HepG2 (cell line): ENCODE results near the gene SPRED3. TPM values are rescaled to one million over a fixed set of nuclear protein-coding genes. Genes with fewer than 3 reads are reported as not detected.
A peak's percentile ranks its signal among the peaks of the same experiment; 100 is the strongest.

ENCODE experiments used
- ARHGAP35 ChIP-seq: sonication (generic); formaldehyde crosslinking; IDR thresholded peaks from 2 replicates; pipeline ENCODE4 v1.9.0; 2022; ENCODE audit warnings: mild to moderate bottlenecking, inconsistent platforms, moderate library complexity, missing genetic modification reagents, borderline replicate concordance
- CHD4 ChIP-seq: fragments of 200-600 bp; sonication (generic); IDR thresholded peaks from 2 replicates; pipeline ENCODE4 v1.7.0; 2017; ENCODE audit warnings: mild to moderate bottlenecking, low read length, borderline replicate concordance
- KDM4B ChIP-seq: sonication (generic); formaldehyde crosslinking; IDR thresholded peaks from 2 replicates; pipeline ENCODE4 v1.4.0; 2020; ENCODE audit warnings: missing genetic modification reagents
- MAF1 ChIP-seq: sonication (generic); formaldehyde crosslinking; IDR thresholded peaks from 2 replicates; pipeline ENCODE4 v1.5.0; 2020; ENCODE audit warnings: missing genetic modification reagents, borderline replicate concordance
- MAFF ChIP-seq: IDR thresholded peaks from 2 replicates; pipeline ENCODE4 v1.6.1; 2011; ENCODE audit warnings: low read depth, low read length, improper control_type of control experiment
- RNF2 ChIP-seq: fragments of 450-650 bp; conservative IDR thresholded peaks from 2 replicates; pipeline ENCODE4 v1.6.1; 2016; ENCODE audit warnings: low read depth
- RORA ChIP-seq: sonication (generic); formaldehyde crosslinking; IDR thresholded peaks from 2 replicates; pipeline ENCODE4 v1.5.0; 2020; ENCODE audit warnings: mild to moderate bottlenecking, missing genetic modification reagents, moderate library complexity
- TARDBP ChIP-seq: sonication (generic); formaldehyde crosslinking; IDR thresholded peaks from 2 replicates; pipeline ENCODE4 v1.8.0; 2022; ENCODE audit warnings: mild to moderate bottlenecking, missing genetic modification reagents
- TEAD3 ChIP-seq: optimal IDR thresholded peaks from 2 replicates; pipeline ENCODE3; 2016; ENCODE audit warnings: borderline replicate concordance
- XRCC5 ChIP-seq: fragments of 200-400 bp; formaldehyde crosslinking; optimal IDR thresholded peaks from 2 replicates; pipeline ENCODE3; 2017; ENCODE audit warnings: mild to moderate bottlenecking, low read length
- ZBTB21 ChIP-seq: sonication (generic); formaldehyde crosslinking; IDR thresholded peaks from 2 replicates; pipeline ENCODE4 v1.4.0; 2020; ENCODE audit warnings: missing genetic modification reagents
- ZNF234 ChIP-seq: sonication (generic); formaldehyde crosslinking; conservative IDR thresholded peaks from 2 replicates; pipeline ENCODE4 v1.5.1; 2020; ENCODE audit warnings: mild to moderate bottlenecking, missing genetic modification reagents
- ZNF274 ChIP-seq: sonication (generic); formaldehyde crosslinking; IDR thresholded peaks from 2 replicates; pipeline ENCODE4 v1.5.1; 2020; ENCODE audit warnings: mild to moderate bottlenecking, missing genetic modification reagents
- ZZZ3 ChIP-seq: sonication (generic); formaldehyde crosslinking; IDR thresholded peaks from 2 replicates; pipeline ENCODE4 v1.4.0; 2020; ENCODE audit warnings: missing genetic modification reagents, mild to moderate bottlenecking, borderline replicate concordance
- polyA plus RNA-seq, 8 experiments: library from polyadenylated mRNA; depleted of rRNA in 3 of 8; stranded (reverse) in 7 of 8; unstranded in 1 of 8; fragments of >200 nt; fragmentation: Illumina TruSeq in 4 of 8; extraction: Trizol in 4 of 8; gene quantifications; 2 replicates each; pipeline versions ENCODE4 v1.2.1 to v1.2.3, GENCODE V29; 2011 to 2016; ENCODE audit warnings: low read depth in 4 of 8, missing spikeins in 1 of 8, mixed read lengths in 1 of 8; ENCODE audit not compliant: insufficient read depth in 1 of 8
- total RNA-seq, 5 experiments: library from RNA; depleted of rRNA; stranded (reverse); fragments of >200 nt; fragmentation: Illumina TruSeq; extraction: Trizol; gene quantifications; 2 replicates each; pipeline ENCODE4 v1.2.3, GENCODE V29; 2016; ENCODE audit warnings: low read depth in 1 of 5
- TF ChIP-seq, protein P1 (sequence below): sonication (generic); formaldehyde crosslinking; IDR thresholded peaks from 2 replicates; pipeline ENCODE4 v1.5.0; 2020; ENCODE audit warnings: mild to moderate bottlenecking, missing genetic modification reagents, borderline replicate concordance
- TF ChIP-seq, protein P2 (sequence below), 2 experiments: sonication (generic) in 1 of 2; formaldehyde crosslinking in 1 of 2; IDR thresholded peaks; 2 replicates each; pipeline versions ENCODE4 v1.4.0 to v1.6.1; 2018 to 2020; ENCODE audit warnings: missing genetic modification reagents in 2 of 2, borderline replicate concordance in 1 of 2, low read depth in 1 of 2, mild to moderate bottlenecking in 1 of 2, missing biosample characterization in 1 of 2
- TF ChIP-seq, protein P3 (sequence below): IDR thresholded peaks from 2 replicates; pipeline ENCODE4 v1.6.1; 2016; ENCODE audit warnings: mild to moderate bottlenecking, missing biosample characterization, missing genetic modification reagents
- TF ChIP-seq, protein P4 (sequence below): sonication (generic); formaldehyde crosslinking; IDR thresholded peaks from 2 replicates; pipeline ENCODE4 v1.4.0; 2020; ENCODE audit warnings: mild to moderate bottlenecking, missing genetic modification reagents, borderline replicate concordance
- TF ChIP-seq, protein P5 (sequence below): sonication (generic); formaldehyde crosslinking; IDR thresholded peaks from 2 replicates; pipeline ENCODE4 v1.8.1; 2023; ENCODE audit warnings: missing genetic modification reagents, inconsistent platforms, borderline replicate concordance

Gene SPRED3
- total and polyA plus RNA-seq, 2 of the 13 experiments (the other 11 are each of a cell fraction or from before 2014, with no cell fraction given): 0.15 to 0.17 TPM

DNA sequence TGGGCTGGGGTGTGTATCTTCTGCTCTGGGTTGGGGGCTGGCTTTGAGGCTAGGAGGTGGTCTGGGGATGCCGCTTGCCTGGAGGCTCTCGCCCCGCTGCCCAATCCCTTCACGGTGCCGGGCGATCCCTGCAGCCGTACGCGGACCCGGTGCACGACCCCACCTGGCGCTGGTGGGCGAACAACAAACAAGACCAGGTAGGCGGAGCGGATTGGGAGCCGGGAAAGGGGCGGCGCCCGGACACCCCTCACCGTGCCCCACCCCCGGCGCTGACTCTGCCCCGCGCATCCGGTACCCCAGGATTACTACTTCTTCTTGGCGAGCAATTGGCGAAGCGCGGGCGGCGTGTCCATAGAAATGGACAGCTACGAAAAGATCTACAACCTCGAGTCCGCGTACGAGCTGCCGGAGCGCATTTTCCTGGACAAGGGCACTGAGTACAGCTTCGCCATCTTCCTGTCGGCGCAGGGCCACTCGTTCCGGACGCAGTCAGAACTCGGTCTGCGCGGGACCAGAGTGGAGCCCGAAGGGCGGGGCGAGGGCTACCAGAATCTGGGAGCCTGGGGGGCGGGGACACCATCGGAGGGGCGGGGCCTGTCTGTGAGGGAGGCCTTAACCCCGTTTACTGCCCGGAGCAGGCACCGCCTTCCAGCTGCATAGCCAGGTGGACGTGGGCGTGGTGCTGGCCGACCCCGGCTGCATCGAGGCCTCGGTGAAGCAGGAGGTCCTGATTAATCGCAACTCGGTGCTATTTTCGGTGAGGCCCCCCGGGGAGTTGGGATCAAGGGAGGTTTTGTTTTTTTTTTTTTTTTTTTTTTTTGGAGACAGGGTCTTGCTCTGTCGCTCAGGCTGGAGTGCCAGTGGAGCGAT, 26.2 kb upstream of the SPRED3 start (continued):
- TF ChIP-seq CHD4: no peak
- TF ChIP-seq ZNF234 (CRISPR knock-in tag): no peak
- no peak for TF ChIP-seq XRCC5
- no peak for TF ChIP-seq TEAD3
- 0 out of 2 replicates have a peak, but pooled peaks have one; percentile 24 for TF ChIP-seq TARDBP (CRISPR knock-in tag)
- TF ChIP-seq MAFF: no peak
- TF ChIP-seq, protein P1, sequence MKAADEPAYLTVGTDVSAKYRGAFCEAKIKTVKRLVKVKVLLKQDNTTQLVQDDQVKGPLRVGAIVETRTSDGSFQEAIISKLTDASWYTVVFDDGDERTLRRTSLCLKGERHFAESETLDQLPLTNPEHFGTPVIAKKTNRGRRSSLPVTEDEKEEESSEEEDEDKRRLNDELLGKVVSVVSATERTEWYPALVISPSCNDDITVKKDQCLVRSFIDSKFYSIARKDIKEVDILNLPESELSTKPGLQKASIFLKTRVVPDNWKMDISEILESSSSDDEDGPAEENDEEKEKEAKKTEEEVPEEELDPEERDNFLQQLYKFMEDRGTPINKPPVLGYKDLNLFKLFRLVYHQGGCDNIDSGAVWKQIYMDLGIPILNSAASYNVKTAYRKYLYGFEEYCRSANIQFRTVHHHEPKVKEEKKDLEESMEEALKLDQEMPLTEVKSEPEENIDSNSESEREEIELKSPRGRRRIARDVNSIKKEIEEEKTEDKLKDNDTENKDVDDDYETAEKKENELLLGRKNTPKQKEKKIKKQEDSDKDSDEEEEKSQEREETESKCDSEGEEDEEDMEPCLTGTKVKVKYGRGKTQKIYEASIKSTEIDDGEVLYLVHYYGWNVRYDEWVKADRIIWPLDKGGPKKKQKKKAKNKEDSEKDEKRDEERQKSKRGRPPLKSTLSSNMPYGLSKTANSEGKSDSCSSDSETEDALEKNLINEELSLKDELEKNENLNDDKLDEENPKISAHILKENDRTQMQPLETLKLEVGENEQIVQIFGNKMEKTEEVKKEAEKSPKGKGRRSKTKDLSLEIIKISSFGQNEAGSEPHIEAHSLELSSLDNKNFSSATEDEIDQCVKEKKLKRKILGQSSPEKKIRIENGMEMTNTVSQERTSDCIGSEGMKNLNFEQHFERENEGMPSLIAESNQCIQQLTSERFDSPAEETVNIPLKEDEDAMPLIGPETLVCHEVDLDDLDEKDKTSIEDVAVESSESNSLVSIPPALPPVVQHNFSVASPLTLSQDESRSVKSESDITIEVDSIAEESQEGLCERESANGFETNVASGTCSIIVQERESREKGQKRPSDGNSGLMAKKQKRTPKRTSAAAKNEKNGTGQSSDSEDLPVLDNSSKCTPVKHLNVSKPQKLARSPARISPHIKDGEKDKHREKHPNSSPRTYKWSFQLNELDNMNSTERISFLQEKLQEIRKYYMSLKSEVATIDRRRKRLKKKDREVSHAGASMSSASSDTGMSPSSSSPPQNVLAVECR (CRISPR knock-in tag): peak; percentile 44; the same call in 1 of the 2 replicates
- TF ChIP-seq ZNF274 (CRISPR knock-in tag): peak; percentile 60; the same call in 1 of the 2 replicates
- TF ChIP-seq, protein P2, sequence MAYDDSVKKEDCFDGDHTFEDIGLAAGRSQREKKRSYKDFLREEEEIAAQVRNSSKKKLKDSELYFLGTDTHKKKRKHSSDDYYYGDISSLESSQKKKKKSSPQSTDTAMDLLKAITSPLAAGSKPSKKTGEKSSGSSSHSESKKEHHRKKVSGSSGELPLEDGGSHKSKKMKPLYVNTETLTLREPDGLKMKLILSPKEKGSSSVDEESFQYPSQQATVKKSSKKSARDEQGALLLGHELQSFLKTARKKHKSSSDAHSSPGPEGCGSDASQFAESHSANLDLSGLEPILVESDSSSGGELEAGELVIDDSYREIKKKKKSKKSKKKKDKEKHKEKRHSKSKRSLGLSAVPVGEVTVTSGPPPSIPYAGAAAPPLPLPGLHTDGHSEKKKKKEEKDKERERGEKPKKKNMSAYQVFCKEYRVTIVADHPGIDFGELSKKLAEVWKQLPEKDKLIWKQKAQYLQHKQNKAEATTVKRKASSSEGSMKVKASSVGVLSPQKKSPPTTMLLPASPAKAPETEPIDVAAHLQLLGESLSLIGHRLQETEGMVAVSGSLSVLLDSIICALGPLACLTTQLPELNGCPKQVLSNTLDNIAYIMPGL (CRISPR knock-in tag; IDR thresholded peaks at IDR 0.05; ENCODE audit: borderline replicate concordance in 1 of 2, low read depth in 1 of 2): 0 out of 4 replicates have a peak, but pooled peaks of 1 of the 2 experiments have one; percentile 36
- no peak for TF ChIP-seq RNF2
- TF ChIP-seq MAF1 (CRISPR knock-in tag): no peak
- no peak for TF ChIP-seq RORA
- no peak for TF ChIP-seq ARHGAP35 (CRISPR knock-in tag)
- no peak for TF ChIP-seq ZBTB21
- TF ChIP-seq ZZZ3 (CRISPR knock-in tag): no peak
- TF ChIP-seq, protein P3, sequence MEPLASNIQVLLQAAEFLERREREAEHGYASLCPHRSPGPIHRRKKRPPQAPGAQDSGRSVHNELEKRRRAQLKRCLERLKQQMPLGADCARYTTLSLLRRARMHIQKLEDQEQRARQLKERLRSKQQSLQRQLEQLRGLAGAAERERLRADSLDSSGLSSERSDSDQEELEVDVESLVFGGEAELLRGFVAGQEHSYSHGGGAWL: no peak
- no peak for TF ChIP-seq KDM4B (CRISPR knock-in tag)
- TF ChIP-seq, protein P4, sequence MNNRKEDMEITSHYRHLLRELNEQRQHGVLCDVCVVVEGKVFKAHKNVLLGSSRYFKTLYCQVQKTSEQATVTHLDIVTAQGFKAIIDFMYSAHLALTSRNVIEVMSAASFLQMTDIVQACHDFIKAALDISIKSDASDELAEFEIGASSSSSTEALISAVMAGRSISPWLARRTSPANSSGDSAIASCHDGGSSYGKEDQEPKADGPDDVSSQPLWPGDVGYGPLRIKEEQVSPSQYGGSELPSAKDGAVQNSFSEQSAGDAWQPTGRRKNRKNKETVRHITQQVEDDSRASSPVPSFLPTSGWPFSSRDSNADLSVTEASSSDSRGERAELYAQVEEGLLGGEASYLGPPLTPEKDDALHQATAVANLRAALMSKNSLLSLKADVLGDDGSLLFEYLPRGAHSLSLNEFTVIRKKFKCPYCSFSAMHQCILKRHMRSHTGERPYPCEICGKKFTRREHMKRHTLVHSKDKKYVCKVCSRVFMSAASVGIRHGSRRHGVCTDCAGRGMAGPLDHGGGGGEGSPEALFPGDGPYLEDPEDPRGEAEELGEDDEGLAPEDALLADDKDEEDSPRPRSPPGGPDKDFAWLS (CRISPR knock-in tag): no peak
- TF ChIP-seq, protein P5, sequence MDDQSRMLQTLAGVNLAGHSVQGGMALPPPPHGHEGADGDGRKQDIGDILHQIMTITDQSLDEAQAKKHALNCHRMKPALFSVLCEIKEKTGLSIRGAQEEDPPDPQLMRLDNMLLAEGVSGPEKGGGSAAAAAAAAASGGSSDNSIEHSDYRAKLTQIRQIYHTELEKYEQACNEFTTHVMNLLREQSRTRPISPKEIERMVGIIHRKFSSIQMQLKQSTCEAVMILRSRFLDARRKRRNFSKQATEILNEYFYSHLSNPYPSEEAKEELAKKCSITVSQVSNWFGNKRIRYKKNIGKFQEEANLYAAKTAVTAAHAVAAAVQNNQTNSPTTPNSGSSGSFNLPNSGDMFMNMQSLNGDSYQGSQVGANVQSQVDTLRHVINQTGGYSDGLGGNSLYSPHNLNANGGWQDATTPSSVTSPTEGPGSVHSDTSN (CRISPR knock-in tag): no peak
